Activated CD8-positive, alpha-beta T cell treated with anti-CD3 and anti-CD28 coated beads, Interleukin-2, amount 10 ng/mL, durations not matched to agents 7 days and 5 days (primary cell): Measurements from ENCODE around the gene GRM8. TPM values are rescaled to one million over a fixed set of nuclear protein-coding genes. Genes with fewer than 3 reads are reported as not detected.

Experiments used
- ATAC-seq: fragments of 150-1000 bp; cut with Tn5 transposase; one replicate; pipeline ENCODE4 v1.10.0; 2021; ENCODE audit warnings: moderate library complexity
- CTCF ChIA-PET: fragments of 350-600 bp; sonication (Branson Sonifier 250); formaldehyde crosslinking; loops from one replicate; lab custom pipeline; 2021; ENCODE audit warnings: antibody characterized with exemption; lab: Charles Lee
- POLR2A ChIA-PET: fragments of 350-600 bp; sonication (Branson Sonifier 250); formaldehyde crosslinking; loops from one replicate; lab custom pipeline; 2021; ENCODE audit warnings: antibody characterized with exemption; lab: Charles Lee
- DNase-seq: peaks from one replicate; pipeline ENCODE4 v3.0.0-alpha.2; 2020
- H3K27ac Mint-ChIP-seq: one replicate; pipeline ENCODE4 v1.8.0; 2021; ENCODE audit warnings: mild to moderate bottlenecking, mixed read lengths
- H3K27me3 Mint-ChIP-seq: one replicate; pipeline ENCODE4 v1.8.0; 2021; ENCODE audit warnings: low read depth, mixed read lengths
- H3K36me3 Mint-ChIP-seq: one replicate; pipeline ENCODE4 v1.8.0; 2021; ENCODE audit warnings: low read depth, mixed read lengths
- H3K4me1 Mint-ChIP-seq: one replicate; pipeline ENCODE4 v1.8.0; 2021; ENCODE audit warnings: low read depth, mixed read lengths
- H3K4me3 Mint-ChIP-seq: one replicate; pipeline ENCODE4 v1.8.0; 2021; ENCODE audit warnings: mild to moderate bottlenecking, mixed read lengths
- H3K9me3 Mint-ChIP-seq: one replicate; pipeline ENCODE4 v1.8.0; 2022; ENCODE audit warnings: mixed read lengths; ENCODE audit not compliant: insufficient read depth
- total RNA-seq, 2 experiments: library from RNA; stranded (reverse); gene quantifications; one replicate each; pipeline ENCODE4 v1.2.3, GENCODE V29; 2021

The GRM8 gene
- total RNA-seq, 2 experiments from 2014 or later: not detected

DNA sequence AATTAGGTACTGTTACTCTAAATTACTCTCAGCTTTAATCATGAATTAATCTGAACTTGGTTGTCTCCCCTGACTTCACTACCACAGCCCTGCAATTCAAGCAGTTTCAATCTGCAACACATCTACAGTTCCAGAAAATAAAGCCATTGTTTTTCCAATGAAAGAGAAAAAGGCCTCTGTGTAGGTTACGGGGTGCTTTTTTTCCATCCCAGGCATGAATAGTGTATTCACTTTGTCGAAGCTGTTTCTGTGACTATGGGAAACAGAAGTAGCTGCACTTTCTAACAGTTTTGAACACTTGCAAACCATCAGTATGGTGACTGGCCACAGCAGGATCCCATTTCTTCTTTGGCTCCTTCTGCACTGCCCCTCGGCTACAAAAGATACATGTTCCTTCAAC is 460.2 kb downstream of the GRM8 start:
- Mint-ChIP-seq H3K27ac (no peak overlapping the region), H3K9me3 (no peaks in the 10 kb centered on the region), H3K27me3 (no peaks in the 10 kb centered on the region), H3K36me3 (no peaks in the 10 kb centered on the region), H3K4me1 (no peaks in the 10 kb centered on the region), H3K4me3 (no peak overlapping the region)
- no peak for DNase-seq
- ChIA-PET CTCF (interaction anchor here (1.3 kb wide), 1 partner anchor 11 kb away, joined by 5 read pairs; no protein-coding TSS in a partner anchor), POLR2A (no interaction called here)
- ATAC-seq: no peak

DNA sequence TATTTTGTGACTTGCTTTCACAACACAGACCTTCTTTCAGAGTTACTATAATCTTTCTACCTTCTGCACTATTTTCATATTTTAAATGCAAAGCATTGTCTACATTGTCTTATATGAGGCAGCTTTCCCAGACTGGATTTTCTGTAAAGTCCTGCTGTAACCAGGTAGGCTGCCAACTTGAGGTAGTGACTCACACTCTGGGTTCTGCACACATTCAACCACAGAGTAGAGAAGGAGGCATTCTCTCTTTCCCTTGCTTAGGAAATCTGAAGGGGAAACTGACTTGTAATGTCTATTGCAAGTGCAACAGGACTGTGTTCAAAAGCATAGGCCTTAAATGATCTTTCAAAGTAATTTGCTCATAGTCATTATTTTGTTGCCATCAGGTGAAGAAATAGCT is 461.4 kb downstream of the GRM8 start:
- DNase-seq: no peak
- CTCF ChIA-PET: no interaction called here
- H3K36me3 Mint-ChIP-seq: no peaks in the 10 kb centered on the region
- no peaks in the 10 kb centered on the region for H3K9me3 Mint-ChIP-seq
- H3K4me3 Mint-ChIP-seq: no peak overlapping the region
- POLR2A ChIA-PET: no interaction called here
- H3K27me3 Mint-ChIP-seq: no peaks in the 10 kb centered on the region
- H3K4me1 Mint-ChIP-seq: no peaks in the 10 kb centered on the region
- no peak for ATAC-seq
- H3K27ac Mint-ChIP-seq: no peak overlapping the region

DNA sequence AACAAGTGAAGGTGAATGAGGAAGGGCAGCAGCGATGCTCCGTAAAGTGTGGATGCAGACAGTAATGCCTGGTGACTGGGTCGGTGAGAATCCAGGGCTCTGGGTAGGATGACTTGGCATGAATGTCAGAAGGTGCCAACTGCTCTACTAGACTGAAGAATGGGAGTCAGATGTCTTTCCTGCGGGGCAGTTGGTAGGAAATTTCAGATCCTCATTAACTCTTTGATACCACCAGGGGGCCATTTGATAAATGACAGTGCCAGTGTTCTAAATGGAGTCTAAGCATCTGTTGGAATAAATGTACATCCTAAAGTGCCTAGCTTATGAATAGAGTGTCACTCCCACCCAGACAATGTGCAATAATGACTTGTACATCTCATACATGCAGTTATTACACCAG is 462.0 kb downstream of the GRM8 start:
- no peak overlapping the region for H3K4me3 Mint-ChIP-seq
- ChIA-PET CTCF (no interaction called here), POLR2A (no interaction called here)
- H3K36me3 Mint-ChIP-seq: no peaks in the 10 kb centered on the region
- ATAC-seq (no peak), DNase-seq (no peak)
- no peak overlapping the region for H3K27ac Mint-ChIP-seq
- no peaks in the 10 kb centered on the region for H3K4me1 Mint-ChIP-seq
- no peaks in the 10 kb centered on the region for H3K27me3 Mint-ChIP-seq
- no peaks in the 10 kb centered on the region for H3K9me3 Mint-ChIP-seq

DNA sequence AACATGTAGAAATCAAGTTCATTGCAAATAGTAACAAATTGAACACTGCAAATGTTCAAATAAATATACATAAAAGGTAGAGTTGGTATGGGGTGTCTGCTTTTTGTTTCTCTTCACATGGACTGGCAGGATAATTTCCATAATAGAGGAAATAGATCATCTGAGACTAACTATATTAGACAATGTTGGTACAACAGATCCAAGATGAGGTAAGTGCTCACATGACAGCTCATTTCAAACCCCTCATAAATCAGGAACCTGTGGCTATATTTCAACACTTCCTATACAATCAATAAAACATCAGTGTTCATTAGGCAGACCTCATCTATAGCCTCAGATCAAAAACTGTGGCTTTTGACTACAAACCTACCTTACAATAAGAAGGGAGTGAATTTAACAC is 469.1 kb downstream of the GRM8 start:
- H3K9me3 Mint-ChIP-seq: no peaks in the 10 kb centered on the region
- CTCF ChIA-PET: no interaction called here

DNA sequence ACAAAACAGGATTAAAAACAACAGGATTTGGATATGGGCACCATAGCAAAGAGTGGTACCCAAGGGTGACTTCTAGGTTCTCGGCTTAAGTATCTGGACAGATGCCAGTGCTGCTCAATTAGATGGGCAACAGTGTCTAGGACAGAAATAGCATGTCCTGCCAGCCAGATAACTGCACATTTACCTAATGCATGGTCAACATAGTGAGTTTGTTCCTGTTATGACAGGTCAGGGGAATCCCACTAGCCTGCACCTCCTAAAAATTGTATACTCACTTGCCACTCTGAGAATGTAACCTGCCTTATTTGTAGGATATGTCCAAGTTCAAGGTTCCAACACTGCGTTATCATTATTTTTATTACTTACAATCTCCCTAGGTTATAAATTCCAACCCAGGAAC is 471.7 kb downstream of the GRM8 start:
- no peak for DNase-seq
- ChIA-PET CTCF (no interaction called here), POLR2A (no interaction called here)
- H3K4me1 Mint-ChIP-seq: no peaks in the 10 kb centered on the region
- H3K27ac Mint-ChIP-seq: no peak overlapping the region
- no peak overlapping the region for H3K4me3 Mint-ChIP-seq
- no peaks in the 10 kb centered on the region for H3K36me3 Mint-ChIP-seq
- no peak for ATAC-seq
- H3K9me3 Mint-ChIP-seq: no peaks in the 10 kb centered on the region
- H3K27me3 Mint-ChIP-seq: no peaks in the 10 kb centered on the region

More for the DNA sequence above, 469.1 kb downstream of the GRM8 start:
- Mint-ChIP-seq H3K27me3 (no peaks in the 10 kb centered on the region), H3K4me3 (no peak overlapping the region), H3K4me1 (no peaks in the 10 kb centered on the region), H3K36me3 (no peaks in the 10 kb centered on the region), H3K27ac (no peak overlapping the region)
- DNase-seq (no peak), ATAC-seq (no peak)
- POLR2A ChIA-PET: no interaction called here

DNA sequence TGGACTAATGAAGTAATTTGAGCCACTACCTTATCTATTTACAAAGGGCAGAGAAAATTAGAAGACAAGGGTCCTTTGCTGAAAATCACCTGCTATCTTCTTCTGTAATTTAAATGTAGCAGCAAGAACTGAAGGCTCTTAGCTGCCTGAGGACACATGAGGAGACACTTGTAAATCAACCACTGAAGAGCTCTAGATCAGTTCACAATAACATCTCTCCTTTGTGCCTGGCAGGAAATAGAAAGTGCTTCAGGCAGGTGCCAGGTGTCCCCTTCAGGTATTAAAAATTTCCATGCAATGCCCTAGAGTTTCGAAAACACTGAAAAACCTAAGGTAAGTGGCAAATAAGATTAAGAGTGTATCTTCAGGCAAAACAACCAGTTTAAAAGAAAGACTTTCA is 474.6 kb downstream of the GRM8 start:
- DNase-seq (no peak), ATAC-seq (no peak)
- POLR2A ChIA-PET: no interaction called here
- CTCF ChIA-PET: interaction anchor here (0.7 kb wide), 1 partner anchor 737 kb away, joined by 3 read pairs; no protein-coding TSS in a partner anchor
- Mint-ChIP-seq H3K4me1 (no peaks in the 10 kb centered on the region), H3K36me3 (no peaks in the 10 kb centered on the region), H3K27ac (no peak overlapping the region), H3K4me3 (no peak overlapping the region), H3K9me3 (no peaks in the 10 kb centered on the region), H3K27me3 (no peaks in the 10 kb centered on the region)

DNA sequence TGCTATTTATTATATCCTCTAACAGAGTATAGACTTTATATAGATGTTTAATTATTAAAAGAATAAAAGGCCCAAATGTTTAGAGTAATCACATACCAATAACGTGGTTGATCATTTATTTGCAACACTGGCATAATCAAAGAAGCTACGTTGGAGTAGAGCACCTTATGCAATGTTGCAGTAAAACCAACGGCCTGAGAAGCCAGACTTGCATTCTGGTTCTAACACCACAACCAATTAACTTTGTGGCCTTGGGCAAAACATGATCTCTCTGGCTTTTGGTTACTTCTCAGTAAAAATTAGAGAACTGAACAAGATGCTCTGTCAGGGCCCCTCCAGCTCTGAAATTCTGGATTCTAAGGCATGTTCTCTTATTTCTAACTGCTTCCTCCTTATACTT is 476.2 kb downstream of the GRM8 start:
- no peaks in the 10 kb centered on the region for H3K36me3 Mint-ChIP-seq
- ATAC-seq (no peak), DNase-seq (no peak)
- no peak overlapping the region for H3K27ac Mint-ChIP-seq
- CTCF ChIA-PET: no interaction called here
- POLR2A ChIA-PET: no interaction called here
- H3K27me3 Mint-ChIP-seq: no peaks in the 10 kb centered on the region
- H3K4me1 Mint-ChIP-seq: no peaks in the 10 kb centered on the region
- no peak overlapping the region for H3K4me3 Mint-ChIP-seq
- no peaks in the 10 kb centered on the region for H3K9me3 Mint-ChIP-seq

DNA sequence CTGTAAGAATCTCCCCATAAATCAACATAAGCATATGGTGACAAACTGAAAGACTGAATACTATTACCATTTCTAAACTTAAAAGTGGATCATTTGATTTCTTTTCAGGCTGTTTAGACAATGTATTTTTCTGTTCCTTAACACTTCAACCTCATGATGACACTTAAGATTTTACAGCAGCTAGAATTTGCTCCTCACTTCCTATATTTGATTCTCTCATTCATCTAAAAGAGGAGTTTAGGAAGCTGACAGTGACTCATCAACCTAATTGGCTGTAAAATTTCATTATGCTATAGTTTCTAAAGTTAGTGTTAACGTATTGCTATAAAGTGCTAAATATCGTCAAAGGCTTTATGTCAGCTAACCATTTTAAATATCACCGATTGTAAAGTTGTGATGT is 478.7 kb downstream of the GRM8 start:
- no peaks in the 10 kb centered on the region for H3K4me1 Mint-ChIP-seq
- no peak overlapping the region for H3K4me3 Mint-ChIP-seq
- POLR2A ChIA-PET: no interaction called here
- DNase-seq (no peak), ATAC-seq (no peak)
- CTCF ChIA-PET: no interaction called here
- no peaks in the 10 kb centered on the region for H3K9me3 Mint-ChIP-seq
- H3K36me3 Mint-ChIP-seq: no peaks in the 10 kb centered on the region
- no peak overlapping the region for H3K27ac Mint-ChIP-seq
- no peaks in the 10 kb centered on the region for H3K27me3 Mint-ChIP-seq

DNA sequence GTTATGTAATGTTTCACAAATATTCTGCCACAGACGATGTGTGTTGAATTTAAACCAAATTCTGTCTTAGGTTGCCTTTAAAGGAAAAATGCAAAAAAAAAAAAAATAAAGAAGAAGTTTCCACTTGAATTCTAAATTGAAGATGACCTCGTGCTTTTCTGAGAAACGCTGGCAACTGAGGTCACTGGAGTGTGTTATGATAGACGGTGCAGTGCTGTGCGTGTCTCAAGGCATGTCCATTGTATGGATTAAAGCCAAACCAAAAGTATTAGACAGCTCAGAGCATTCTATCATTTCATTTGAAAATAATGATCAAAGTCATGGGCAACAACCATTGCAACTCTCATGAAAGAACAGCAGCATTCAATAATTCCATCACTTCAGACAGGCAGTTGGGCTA is 483.9 kb downstream of the GRM8 start:
- ChIA-PET POLR2A (no interaction called here), CTCF (no interaction called here)
- Mint-ChIP-seq H3K27me3 (no peaks in the 10 kb centered on the region), H3K27ac (no peak overlapping the region), H3K4me3 (no peak overlapping the region), H3K4me1 (no peaks in the 10 kb centered on the region), H3K9me3 (no peaks in the 10 kb centered on the region), H3K36me3 (no peaks in the 10 kb centered on the region)
- DNase-seq: no peak
- ATAC-seq: no peak

DNA sequence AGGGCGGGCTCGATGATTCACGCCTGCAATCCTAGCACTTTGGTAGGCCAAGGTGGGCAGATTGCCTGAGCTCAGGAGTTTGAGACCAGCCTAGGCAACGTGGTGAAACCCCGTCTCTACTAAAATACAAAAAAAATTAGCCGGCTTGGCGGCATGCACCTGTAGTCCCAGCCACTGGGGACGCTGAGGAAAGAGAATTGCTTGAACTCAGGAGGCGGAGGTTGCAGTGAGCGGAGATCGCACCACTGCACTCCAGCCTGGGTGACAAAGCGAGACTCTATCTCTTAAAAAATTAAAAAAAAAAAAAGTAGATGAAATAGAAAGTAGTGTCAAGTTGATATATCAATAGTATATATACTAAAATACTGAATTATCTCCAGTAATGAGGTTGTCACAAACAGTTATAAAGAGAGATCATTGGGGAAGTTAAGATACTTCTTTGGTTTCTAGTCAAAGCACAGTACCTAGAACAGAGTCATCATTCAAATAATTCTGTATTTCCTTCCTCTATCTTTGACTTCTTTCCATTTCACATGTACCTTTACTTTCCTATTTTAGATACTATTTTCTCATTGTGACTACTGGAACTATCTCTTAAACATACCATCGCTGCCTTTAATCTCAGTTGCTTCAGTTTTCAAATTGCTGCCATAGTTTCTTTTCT is 491.7 kb downstream of the GRM8 start:
- no peak overlapping the region for H3K27ac Mint-ChIP-seq
- CTCF ChIA-PET: no interaction called here

DNA sequence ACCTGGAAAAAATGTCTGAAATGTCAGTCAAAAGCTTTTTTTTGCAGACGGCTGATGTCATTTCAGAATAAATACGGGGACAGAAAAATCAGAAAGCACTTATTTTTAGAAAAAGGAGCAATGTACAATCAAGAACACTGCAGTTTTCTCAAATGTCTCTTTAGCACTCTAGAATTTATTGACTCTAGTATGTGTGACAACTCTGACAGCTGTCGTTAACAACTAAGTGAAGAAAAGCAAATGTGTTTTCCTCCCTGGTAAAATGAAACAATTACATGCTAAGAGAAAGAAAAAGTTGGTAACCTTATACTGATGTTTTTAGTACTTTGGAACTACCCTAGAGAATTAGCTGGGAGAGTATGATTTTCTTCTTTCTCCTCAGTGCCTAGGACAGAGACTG is 497.4 kb downstream of the GRM8 start:
- Mint-ChIP-seq H3K27me3 (no peaks in the 10 kb centered on the region), H3K9me3 (no peaks in the 10 kb centered on the region), H3K4me3 (no peak overlapping the region), H3K4me1 (no peaks in the 10 kb centered on the region), H3K36me3 (no peaks in the 10 kb centered on the region), H3K27ac (no peak overlapping the region)
- POLR2A ChIA-PET: no interaction called here
- no peak for DNase-seq
- CTCF ChIA-PET: no interaction called here
- ATAC-seq: no peak

More for the DNA sequence above, 491.7 kb downstream of the GRM8 start:
- H3K9me3 Mint-ChIP-seq: no peaks in the 10 kb centered on the region
- no peaks in the 10 kb centered on the region for H3K27me3 Mint-ChIP-seq
- DNase-seq (no peak), ATAC-seq (no peak)
- POLR2A ChIA-PET: no interaction called here
- H3K36me3 Mint-ChIP-seq: no peaks in the 10 kb centered on the region
- no peaks in the 10 kb centered on the region for H3K4me1 Mint-ChIP-seq
- H3K4me3 Mint-ChIP-seq: no peak overlapping the region

DNA sequence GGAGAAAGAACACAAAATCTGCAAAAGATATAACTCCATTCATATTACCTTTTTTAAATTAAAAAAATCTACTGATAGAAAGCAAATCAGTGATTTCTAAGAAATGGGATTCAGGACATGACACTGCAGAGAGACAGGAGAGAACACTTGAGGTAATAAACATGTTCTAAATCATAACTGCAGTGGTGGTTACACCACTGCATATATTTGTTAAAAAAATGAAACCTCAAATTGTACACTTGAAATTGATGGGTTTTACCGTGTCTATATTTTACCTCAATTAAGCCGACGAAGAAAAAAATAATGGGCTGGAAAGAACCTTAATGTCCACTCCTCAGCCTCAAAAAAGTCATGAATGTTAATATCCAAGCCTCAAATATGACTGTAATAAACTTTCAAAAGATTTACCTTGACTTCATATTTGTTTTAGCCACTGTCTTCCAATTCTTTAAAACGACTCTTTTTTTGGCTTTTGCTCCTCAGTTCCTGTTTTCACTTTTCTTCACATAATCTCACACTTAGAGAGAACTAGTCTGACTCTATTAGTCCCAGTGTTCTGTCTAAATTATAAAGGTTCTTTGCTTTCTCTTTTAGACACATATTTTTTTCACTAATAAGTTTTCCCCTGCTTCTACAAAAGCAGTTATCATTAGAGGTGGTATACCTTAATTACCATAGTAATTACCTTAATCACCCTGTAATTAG is 502.4 kb downstream of the GRM8 start:
- Mint-ChIP-seq H3K36me3 (no peaks in the 10 kb centered on the region), H3K4me3 (no peak overlapping the region), H3K27me3 (no peaks in the 10 kb centered on the region), H3K9me3 (no peaks in the 10 kb centered on the region), H3K4me1 (no peaks in the 10 kb centered on the region), H3K27ac (no peak overlapping the region)
- ChIA-PET POLR2A (no interaction called here), CTCF (no interaction called here)
- ATAC-seq (no peak), DNase-seq (no peak)
